Astrocyte (in vitro differentiated cells and primary cell): Measurements from ENCODE around the gene ITPR2.

Source experiments
- EZH2 ChIP-seq: IDR thresholded peaks from 2 replicates; pipeline ENCODE4 v1.6.1; 2012; ENCODE audit warnings: mild to moderate bottlenecking, low read length, inconsistent platforms; ENCODE audit not compliant: insufficient read depth
- TF ChIP-seq, protein P1 (sequence below): IDR thresholded peaks from 2 replicates; pipeline ENCODE4 v1.5.1; 2011; ENCODE audit warnings: low read depth, mild to moderate bottlenecking, inconsistent platforms, low read length, moderate library complexity; ENCODE audit not compliant: insufficient read depth

DNA sequence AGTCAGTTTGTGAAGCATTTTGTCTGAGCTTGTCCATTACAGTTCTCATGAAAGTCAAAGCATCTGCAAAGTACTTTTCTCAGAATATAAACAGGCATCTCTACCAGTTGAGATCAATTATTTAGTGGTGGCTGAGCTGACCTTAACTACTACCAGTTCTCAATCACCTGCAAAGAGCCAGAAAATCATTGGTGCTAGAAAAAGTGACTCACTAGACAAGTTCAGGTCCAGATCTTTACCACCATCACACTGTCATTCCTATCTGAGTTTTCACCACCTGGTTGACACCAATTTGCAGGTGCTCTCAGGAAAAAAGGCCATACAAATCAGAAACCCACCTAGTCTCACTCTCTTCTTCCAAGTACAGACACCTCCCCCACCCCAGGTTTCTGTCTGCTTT is 33.3 kb downstream of the ITPR2 start:
- TF ChIP-seq EZH2 = no peak
- TF ChIP-seq, protein P1, sequence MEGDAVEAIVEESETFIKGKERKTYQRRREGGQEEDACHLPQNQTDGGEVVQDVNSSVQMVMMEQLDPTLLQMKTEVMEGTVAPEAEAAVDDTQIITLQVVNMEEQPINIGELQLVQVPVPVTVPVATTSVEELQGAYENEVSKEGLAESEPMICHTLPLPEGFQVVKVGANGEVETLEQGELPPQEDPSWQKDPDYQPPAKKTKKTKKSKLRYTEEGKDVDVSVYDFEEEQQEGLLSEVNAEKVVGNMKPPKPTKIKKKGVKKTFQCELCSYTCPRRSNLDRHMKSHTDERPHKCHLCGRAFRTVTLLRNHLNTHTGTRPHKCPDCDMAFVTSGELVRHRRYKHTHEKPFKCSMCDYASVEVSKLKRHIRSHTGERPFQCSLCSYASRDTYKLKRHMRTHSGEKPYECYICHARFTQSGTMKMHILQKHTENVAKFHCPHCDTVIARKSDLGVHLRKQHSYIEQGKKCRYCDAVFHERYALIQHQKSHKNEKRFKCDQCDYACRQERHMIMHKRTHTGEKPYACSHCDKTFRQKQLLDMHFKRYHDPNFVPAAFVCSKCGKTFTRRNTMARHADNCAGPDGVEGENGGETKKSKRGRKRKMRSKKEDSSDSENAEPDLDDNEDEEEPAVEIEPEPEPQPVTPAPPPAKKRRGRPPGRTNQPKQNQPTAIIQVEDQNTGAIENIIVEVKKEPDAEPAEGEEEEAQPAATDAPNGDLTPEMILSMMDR = no peak
